Stimulated activated CD4-positive, alpha-beta T cell treated with anti-CD3 and anti-CD28 coated beads, Interleukin-12 subunit alpha, Interleukin-12 subunit beta, amount 100 ng/mL, for 24 hours (primary cell): ENCODE measurements around the gene MYLK3.

Experiments
- DNase-seq, 2 experiments: peaks; one replicate each; pipeline ENCODE4 v3.0.0-alpha.2; 2020; ENCODE audit warnings: low read depth in 2 of 2

The MYLK3 gene

DNA sequence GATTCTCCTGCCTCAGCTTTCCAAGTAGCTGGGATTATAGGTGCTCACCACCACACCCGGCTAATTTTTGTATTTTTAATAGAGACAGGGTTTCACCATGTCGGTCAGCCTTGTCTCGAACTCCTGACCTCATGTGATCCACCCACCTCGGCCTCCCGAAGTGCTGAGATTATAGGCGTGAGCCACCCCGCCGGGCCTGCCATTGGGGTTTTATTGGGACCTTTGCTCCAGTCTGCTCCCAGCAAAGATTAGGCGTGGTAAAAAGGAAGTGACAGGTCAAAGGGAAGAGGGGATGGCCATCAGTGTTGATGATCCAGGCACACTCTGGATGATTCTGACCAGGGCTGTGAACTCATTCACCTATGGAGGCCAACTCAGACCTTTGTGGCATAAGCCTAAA is 20.5 kb downstream of the MYLK3 start:
- DNase-seq, result no peak

GRCh38 chr16:46727184-46727583 is 21.0 kb downstream of the MYLK3 start:
- DNase-seq, result no peak

GRCh38 chr16:46721885-46722284 is 26.3 kb downstream of the MYLK3 start:
- DNase-seq, result no peak

DNA sequence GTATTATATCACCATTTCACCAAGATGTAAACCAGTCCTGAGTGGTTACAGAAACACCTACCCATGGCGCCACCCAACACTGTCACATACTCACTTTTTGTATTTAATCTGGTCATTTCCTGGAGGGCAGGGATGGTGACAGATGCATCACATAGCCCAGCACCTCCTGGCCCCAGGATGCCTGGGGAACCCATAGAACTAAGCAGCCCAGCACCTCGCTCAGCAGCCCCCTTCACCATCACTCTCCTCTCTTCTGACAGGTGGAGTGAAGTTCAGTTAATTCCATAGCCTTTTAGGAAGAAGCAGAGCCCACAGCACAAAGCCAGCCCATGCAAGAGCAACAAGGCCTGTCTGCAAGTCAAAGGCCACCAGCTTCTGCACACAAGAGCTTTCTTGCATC is 27.5 kb downstream of the MYLK3 start:
- DNase-seq, result no peak

GRCh38 chr16:46719528-46719927 is 28.6 kb downstream of the MYLK3 start:
- DNase-seq, result no peak

- no peak for DNase-seq
These were observed 29.9 kb downstream of the MYLK3 start for GRCh38 chr16:46718214-46718613.

DNA sequence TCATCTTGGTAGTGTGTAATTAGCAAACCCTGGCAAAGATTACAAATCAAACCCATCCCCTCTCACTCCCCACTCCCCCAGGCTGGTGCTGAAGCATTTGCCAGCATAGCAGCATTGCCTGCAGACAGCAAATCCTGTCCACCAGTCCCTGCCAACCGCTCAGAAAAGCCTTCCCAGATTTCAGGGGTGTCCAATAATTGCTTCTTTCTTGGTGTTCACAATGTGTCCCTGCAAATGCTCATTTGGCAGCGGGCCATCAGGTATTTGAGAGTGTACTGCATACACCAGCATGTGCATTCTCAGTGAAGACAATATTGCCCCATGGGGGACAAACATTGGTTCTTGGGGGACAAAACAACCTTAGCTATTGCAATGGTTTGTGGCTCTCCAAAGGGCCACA is 30.5 kb downstream of the MYLK3 start:
- no peak for DNase-seq

DNA sequence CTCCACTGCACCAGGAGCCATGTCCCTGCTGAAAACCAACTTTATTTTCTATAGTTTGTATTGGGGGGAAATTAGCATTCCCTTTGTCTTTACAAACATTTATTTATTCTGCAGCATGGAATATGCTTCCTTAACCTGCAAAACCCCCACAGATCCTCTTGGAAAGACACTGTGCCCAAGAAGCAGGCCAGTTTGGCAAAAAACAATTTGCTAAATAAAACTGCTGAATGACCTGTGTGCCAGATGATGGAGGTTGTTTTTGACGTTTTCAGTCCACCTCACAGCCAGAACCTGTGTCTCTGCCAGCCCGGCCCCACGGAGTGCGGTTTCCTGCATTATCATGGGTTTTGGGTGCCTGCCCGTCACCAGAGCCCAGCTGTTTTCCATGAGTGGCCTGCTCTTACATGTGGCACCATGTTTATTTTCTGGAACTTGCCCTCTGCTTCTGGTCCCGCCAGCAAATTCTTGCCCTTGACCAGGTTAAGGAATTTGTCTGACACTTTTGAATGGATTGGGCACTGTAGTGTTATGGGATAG is 32.3 kb downstream of the MYLK3 start:
- DNase-seq, result no peak

DNA sequence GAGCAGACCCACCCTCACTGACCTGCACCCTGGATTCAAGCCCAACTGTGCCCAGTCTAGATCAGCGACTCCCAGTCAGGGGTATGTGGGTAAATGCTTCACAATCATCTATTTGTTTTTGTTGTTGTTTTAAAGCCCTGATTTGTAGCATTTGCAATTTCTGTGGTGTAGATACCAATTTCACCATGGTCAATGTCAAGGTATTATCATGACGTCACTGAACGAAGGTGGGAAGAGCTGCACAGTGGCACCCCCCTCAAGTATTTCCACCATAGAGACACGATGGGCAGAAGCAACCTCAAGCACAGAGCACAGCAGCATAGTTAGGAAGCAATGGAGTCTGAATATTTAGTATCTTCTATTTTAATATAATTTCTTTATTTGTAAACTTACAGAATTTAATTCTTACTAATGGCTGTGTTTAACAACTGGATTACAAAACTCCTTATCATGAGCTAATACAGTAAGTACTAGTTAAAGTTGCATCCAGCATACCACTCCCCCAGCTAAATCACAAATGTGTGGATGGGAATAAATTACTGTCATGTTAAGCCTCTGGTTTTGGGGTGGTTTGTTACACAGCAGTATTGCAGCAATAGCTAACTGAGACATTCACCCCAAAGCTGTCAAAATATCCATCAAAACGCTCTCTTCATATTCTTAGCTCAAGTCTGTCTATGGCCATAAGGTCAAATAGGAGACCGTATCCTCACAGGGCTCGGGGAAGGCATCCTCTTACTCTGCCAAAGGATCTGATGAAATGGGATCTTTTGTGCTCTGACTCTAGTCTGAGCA is 33.1 kb downstream of the MYLK3 start:
- no peak for DNase-seq

DNA sequence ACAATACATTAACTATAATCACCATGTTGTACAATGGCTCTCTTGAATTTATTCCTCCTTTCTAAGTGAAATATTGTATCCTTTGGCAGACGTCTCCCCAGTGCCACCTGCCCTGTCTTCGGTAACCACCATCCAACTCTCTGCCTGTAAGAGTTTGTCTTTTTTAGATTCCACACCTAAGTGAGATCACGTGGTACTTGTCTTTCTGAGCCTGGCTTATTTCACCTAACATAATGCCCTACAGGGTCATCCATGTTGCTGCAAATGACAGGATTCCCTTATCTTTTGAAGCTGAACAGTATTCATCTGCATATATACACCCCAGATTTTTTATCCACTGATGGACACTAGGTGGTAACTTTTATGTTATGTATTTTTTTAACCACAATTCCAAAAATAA is 34.5 kb downstream of the MYLK3 start:
- DNase-seq, result no peak

DNA sequence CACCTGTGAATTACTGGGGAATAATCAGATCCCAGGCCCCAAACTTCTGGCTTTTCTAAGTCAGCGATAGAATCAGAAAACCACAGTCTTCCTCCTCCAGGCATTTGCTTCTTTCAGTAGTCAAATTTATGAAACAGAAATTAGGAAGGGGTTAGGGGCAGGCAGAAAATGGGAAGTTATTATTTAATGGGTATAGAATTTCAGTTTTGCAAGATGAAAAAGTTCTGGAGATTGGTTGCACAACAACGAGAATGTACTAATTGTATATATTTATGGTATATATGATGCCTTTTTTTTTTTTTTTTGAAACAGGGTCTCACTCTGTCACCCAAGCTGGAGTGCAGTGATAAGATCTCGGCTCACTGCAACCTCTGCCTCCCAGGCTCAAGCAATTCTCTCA is 35.2 kb downstream of the MYLK3 start:
- no peak for DNase-seq

DNA sequence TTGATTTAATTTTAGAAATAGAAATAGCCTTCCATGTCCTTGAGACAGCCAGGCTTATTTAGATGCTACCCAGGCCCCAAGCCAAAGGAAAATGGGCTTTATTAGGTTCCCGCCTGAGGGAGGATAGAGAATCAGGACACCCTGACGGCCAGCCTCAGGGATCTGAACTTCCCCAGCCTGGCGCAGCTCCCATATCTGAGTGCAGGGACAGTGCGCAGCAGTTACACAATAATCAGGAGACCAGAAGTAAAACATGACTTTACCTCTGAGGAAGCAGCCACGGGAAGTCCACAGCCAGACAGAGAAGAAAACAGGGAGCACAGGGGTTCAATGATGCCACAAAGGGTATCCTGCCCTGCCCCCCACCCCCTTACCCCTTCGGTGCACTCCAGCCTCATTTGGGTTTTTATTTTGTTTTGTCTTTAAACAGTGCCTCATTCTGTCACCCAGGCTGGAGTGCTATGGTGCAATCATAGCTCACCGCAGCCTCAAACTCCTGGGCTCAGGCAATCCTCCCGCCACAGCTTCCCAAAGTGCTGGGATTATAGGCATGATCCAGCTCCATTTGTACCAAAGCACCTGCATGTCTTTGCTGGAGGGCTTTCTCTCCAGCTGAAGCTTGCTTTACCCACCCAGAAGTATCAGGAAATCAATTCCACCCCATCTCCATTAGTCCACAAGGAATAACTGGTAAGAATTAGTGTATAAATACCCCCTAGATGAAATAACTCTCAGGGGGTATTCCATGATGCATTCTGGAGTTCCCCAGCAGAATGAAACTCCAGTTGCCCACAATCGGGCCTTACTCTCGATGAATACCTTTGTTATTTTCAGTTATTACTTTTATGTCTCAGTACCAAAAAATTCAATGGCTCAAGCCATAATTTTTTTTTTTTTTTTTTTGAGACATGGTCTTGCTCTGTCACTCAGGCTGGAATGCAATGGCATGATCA is 36.8 kb downstream of the MYLK3 start:
- no peak for DNase-seq

DNA sequence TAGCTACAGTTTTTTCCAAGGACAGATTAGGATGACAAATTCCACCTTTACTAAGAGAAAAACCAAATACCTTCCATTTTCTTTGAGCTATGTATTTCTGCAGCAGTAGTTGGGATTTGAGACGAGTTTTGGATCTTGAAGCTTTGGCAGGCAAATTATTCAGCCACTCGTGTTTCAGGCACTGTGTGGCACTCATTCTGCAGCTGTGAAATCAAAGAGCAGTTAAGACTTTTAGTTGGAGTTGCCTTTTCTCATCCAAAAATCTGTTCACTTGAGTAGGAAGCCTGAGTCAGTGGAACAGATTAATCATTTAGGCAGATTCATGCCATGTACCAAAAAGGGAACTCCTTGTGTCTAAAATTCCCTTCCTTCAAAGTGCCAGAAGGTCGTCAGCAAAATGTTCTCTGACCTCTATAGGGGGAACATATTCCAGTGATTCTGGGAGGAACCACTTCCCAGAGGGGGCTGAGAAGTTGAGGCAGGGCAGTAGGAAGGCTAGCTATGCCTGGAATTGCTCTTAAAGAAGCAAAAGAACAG is 38.6 kb downstream of the MYLK3 start:
- DNase-seq, result no peak

GRCh38 chr16:46706642-46707041 is 41.5 kb downstream of the MYLK3 start:
- no peak for DNase-seq

DNA sequence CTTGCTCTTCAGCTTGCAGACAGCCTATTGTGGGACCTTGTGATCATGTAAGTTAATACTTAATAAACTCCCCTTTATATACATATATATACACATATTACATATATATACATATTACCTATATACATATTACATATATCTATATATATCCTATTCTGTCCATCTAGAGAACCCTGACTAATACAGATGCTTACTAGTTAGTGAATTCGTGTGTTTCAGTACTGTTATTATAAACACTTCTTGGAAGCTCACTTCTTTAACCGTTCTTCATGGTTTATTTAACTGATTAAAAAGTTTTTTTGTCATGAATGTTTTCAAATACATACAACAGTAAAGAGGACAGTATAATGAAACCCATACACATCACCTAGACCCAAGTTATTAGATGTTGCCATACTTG is 46.1 kb downstream of the MYLK3 start:
- DNase-seq, result no peak

DNA sequence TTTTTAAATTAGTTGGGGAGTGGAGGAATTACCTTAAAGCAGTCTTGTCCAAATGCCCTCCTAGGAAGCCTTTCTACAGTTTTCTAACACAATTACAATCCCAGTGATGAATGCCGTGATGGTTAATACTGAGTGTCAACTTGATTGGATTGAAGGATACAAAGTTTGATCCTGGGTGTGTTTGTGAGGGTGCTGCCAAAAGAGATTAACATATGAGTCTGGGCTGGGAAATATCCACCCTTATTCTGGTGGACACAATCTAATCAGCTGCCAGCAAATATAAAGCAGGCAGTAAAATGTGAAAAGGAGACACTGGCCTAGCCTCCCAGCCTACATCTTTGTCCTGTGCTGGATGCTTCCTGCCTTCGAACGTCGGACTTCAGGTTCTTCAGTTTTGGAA is 46.5 kb downstream of the MYLK3 start:
- no peak for DNase-seq

- DNase-seq, result no peak
These were observed 48.1 kb downstream of the MYLK3 start for GRCh38 chr16:46700048-46700447.

GRCh38 chr16:46696957-46697356 is 51.2 kb downstream of the MYLK3 start:
- no peak for DNase-seq

DNA sequence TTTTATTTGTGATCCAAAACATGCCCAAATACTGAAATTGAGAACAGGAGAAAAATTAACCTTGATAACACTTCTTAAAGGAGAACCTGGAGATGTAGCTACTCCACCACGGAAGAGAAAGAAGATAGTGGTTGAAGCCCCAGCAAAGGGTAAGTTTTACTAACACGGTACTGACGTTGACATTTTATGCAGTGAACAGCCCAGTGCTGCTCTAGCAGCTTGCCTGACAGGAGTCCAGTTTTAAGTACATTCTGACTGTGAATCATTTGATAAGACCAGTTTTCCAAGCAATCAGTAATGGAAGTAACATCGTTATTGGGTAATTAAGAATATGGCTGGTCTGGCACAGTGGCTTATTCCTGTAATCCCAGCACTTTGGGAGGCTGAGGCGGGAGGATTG is 52.2 kb downstream of the MYLK3 start:
- no peak for DNase-seq

DNA sequence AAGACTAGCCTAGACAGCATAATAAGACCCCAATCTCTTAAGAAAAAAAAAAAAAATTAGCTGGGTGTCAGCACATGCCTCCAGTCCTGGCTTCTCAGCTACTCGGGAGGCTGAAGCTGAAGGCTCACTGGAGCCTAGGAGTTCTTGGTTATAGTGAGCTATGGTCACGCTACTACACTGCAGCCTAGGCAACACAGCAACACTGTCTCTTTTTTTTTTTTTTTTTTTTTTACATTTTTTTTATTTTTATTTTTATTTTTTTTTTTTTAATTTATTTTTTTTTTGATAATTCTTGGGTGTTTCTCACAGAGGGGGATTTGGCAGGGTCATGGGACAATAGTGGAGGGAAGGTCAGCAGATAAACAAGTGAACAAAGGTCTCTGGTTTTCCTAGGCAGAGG is 54.5 kb downstream of the MYLK3 start:
- no peak for DNase-seq

DNA sequence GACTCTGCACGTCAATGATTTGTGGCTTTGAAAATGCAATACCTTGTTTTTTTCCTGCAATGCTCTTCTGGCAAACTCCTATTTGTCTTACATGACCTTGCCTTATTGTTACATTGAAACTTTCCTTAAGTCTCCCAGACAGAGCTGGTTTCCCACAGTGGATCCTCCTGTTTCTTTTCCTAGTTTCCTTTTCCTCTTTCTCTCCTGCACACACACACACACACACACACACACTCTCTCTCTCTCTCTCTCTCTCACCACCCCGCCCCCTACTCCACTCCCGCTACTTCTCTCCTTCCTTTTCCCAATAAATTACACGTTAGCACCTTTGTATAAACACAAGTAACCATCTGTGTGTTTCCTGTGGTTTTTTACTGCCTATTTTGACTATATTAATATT is 56.4 kb downstream of the MYLK3 start:
- no peak for DNase-seq
